Thymus (tissue), 11 donors: ENCODE results near the gene SGCD. TPM values are rescaled to one million over a fixed set of nuclear protein-coding genes. Genes with fewer than 3 reads are reported as not detected.

Source experiments
- DNase-seq, 9 donors: peaks; one replicate each; pipeline ENCODE4 v3.0.0-alpha.2; 2013; ENCODE audit warnings: low spot score in 9 of 9, low read depth in 6 of 9, missing footprints in 1 of 9
- H3K27ac ChIP-seq, 2 donors: one replicate each; pipeline ENCODE4 v1.5.1; 2013; ENCODE audit warnings: control low read depth in 1 of 2, low read depth in 1 of 2, low read length in 1 of 2, mild to moderate bottlenecking in 1 of 2, moderate library complexity in 1 of 2
- H3K27me3 ChIP-seq, 2 donors: one replicate each; pipeline ENCODE4 v1.5.1; 2013; ENCODE audit warnings: low read length in 1 of 2; ENCODE audit not compliant: control insufficient read depth in 2 of 2, insufficient read depth in 1 of 2
- H3K36me3 ChIP-seq, 2 donors: one replicate each; pipeline ENCODE4 v1.5.1; 2013; ENCODE audit warnings: low read length in 1 of 2, mild to moderate bottlenecking in 1 of 2, moderate library complexity in 1 of 2; ENCODE audit not compliant: control insufficient read depth in 2 of 2, insufficient read depth in 2 of 2
- H3K4me1 ChIP-seq, 2 donors: one replicate each; pipeline ENCODE4 v1.5.1; 2013; ENCODE audit warnings: low read length in 2 of 2; ENCODE audit not compliant: control insufficient read depth in 2 of 2, insufficient read depth in 2 of 2
- H3K4me3 ChIP-seq, 2 donors: one replicate each; pipeline ENCODE4 v1.5.1; 2013; ENCODE audit warnings: low read length in 2 of 2, control low read depth in 1 of 2, mild to moderate bottlenecking in 1 of 2
- H3K9me3 ChIP-seq, 2 donors: one replicate each; pipeline ENCODE4 v1.5.1; 2013; ENCODE audit warnings: low read length in 1 of 2, mild to moderate bottlenecking in 1 of 2; ENCODE audit not compliant: control insufficient read depth in 2 of 2, insufficient read depth in 1 of 2
- WGBS: extraction: QIAGEN DNeasy Blood & Tissue Kit; methylation state at CpG from one replicate; pipeline ENCODE4 v1.1.7; 2013; 5-methylcytosine and 5-hydroxymethylcytosine counted together
- polyA plus RNA-seq: library from polyadenylated mRNA; stranded (reverse); fragments of 200-250 nt; gene quantifications from one replicate; pipeline ENCODE4 v1.2.3, GENCODE V29; 2013
- total RNA-seq: library from RNA; stranded (reverse); fragments of 120-200 nt; gene quantifications from one replicate; pipeline ENCODE4 v1.2.4, GENCODE V29; 2013
- donor health status: healthy.

Gene SGCD
- total and polyA plus RNA-seq, 2 donors: 0.46 to 1.6 TPM

DNA sequence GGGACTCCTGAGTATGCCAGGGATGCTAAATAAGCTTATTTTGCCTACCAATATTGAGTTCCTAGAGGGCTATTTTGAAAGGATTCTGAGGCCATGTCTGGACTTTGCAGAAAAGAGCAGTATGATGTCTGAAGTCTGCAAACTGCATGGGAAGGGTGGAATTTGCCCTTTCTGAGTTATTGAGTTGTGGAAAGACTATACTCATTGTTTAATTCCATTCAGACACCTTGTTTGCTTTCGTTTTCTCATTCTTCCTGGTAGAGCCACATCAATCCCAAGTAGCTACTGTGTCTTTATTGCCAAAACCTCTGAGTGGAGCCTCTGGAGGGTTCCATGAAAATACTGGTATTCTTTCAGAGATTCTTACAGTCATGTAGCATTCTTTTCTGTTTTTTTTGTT, 472.2 kb downstream of the SGCD start:
- Histone ChIP-seq H3K36me3 (no peaks in the 10 kb centered on the region), H3K27me3 (no peaks in the 10 kb centered on the region), H3K9me3 (no peaks in the 10 kb centered on the region), H3K27ac (no peak overlapping the region), H3K4me1 (no peaks in the 10 kb centered on the region), H3K4me3 (no peak overlapping the region)
- DNase-seq: no peak
- WGBS: 73% methylated on average over 1 of the region's 1 CpG

- Histone ChIP-seq H3K36me3 (no peaks in the 10 kb centered on the region), H3K4me1 (no peaks in the 10 kb centered on the region), H3K9me3 (no peaks in the 10 kb centered on the region), H3K27ac (no peak overlapping the region), H3K27me3 (no peaks in the 10 kb centered on the region), H3K4me3 (no peak overlapping the region)
- 45% methylated on average over 3 of the region's 3 CpGs for WGBS
- DNase-seq: no peak
Observed at GRCh38 chr5:156800929-156801328, 474.0 kb downstream of the SGCD start.

DNA sequence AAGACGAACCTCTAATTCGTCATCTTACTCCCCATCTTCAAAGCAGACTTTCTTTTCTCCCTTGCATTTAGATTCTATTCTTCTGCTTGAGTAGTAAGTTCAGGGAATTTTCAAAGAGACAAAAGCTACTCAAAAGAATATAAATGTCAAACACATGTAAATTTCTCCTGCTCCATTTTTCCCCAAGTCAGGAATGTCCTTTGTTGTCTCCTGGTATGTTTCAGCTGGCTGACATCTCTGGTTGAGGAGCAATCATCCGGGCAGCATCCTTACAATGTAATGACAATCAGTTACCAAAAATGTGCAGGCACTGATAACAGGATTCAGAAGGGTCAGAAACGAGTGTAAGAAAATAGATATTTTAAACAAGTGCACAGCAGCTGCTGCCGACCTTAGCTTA, 475.5 kb downstream of the SGCD start:
- Histone ChIP-seq H3K4me1 (no peaks in the 10 kb centered on the region), H3K9me3 (no peaks in the 10 kb centered on the region), H3K27me3 (no peaks in the 10 kb centered on the region), H3K36me3 (no peaks in the 10 kb centered on the region), H3K27ac (no peak overlapping the region), H3K4me3 (no peak overlapping the region)
- 81% methylated on average over 5 of the region's 5 CpGs for WGBS
- DNase-seq: no peak

DNA sequence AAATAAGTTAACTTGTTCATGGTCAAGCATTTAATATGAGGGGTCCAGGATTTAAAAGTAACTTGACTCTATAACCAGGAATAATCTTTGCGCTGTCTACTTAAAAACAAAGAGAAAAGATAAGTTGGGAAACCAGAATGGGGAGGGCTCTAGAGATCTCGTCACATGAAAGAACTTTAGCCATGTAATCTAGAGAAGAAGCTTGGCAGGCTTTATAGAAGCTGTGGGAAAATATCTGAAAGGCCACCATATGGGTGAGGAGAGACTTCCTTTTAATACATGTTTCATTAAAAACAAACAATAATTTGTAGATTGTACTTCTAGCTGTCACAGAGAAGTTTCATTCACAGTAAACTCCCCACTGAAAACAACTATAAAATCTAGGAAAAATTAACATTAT, 476.4 kb downstream of the SGCD start:
- no peak overlapping the region for H3K27ac ChIP-seq
- H3K36me3 ChIP-seq: no peaks in the 10 kb centered on the region
- no peak overlapping the region for H3K4me3 ChIP-seq
- 88% methylated on average over 2 of the region's 2 CpGs for WGBS
- no peaks in the 10 kb centered on the region for H3K4me1 ChIP-seq
- no peaks in the 10 kb centered on the region for H3K9me3 ChIP-seq
- H3K27me3 ChIP-seq: no peaks in the 10 kb centered on the region
- DNase-seq: no peak

- DNase-seq: no peak
- Histone ChIP-seq H3K36me3 (no peaks in the 10 kb centered on the region), H3K4me3 (no peak overlapping the region), H3K27me3 (no peaks in the 10 kb centered on the region), H3K9me3 (no peaks in the 10 kb centered on the region), H3K4me1 (no peaks in the 10 kb centered on the region), H3K27ac (no peak overlapping the region)
- 96% methylated on average over 1 of the region's 1 CpG for WGBS
Observed at GRCh38 chr5:156812959-156813358, 486.0 kb downstream of the SGCD start.

DNA sequence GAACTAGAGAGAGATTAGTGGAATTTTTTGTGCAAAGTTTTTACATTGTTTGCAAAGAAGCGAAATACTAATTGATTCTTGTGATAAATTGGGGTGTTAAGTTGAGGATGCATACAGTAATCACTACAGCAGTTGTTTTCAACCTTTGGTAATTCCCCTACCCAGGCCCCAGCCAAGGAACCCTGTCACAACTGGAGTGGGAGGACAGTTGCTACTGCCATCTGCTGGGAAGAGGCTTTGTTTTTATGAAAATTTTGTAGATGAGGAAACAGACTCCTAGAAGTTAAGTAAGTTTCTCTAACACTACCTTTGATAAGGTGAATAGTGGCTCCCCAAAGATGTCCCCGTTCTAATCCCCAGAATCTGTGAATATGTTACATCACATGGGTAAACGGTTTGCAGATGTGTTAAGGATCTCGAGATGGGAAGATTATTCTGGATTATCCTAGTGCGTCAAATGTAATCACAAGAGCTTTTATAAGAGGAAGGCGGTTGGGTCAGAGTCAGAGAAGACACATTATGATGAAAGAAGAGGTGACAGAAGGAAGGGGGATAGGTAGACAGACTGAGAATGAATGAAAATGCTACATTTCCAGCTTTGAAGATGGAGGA, 489.1 kb downstream of the SGCD start:
- H3K27ac ChIP-seq: no peak overlapping the region
- H3K36me3 ChIP-seq: no peaks in the 10 kb centered on the region
- H3K27me3 ChIP-seq: no peaks in the 10 kb centered on the region
- no peaks in the 10 kb centered on the region for H3K9me3 ChIP-seq
- no peaks in the 10 kb centered on the region for H3K4me1 ChIP-seq
- WGBS: 77% methylated on average over 6 of the region's 6 CpGs
- no peak overlapping the region for H3K4me3 ChIP-seq
- peak in 2 of 9 donors; percentile 8 to 11 for DNase-seq
